Ramos (cell line): ENCODE measurements around the gene OR2D3.
"Not testable (repeated sequence)": the region's sequence is repeated elsewhere in the genome, so short reads cannot be mapped to it uniquely, and the experiment has no call there.

Source experiments
- in situ Hi-C: fragments of 300-500 bp; cut with MboI; formaldehyde crosslinking; loops from one replicate; pipeline ENCODE4 v1.14.3; 2022; ENCODE audit warnings: low sequenced_read_pairs; ENCODE audit not compliant: unreplicated experiment

Gene OR2D3

GRCh38 chr11:6920702-6921101 is at the start of gene OR2D3:
TSS of gene OR2D3 (plus strand) at chr11:6921002. CDS start at chr11:6921002, 0 bp downstream.
- in situ Hi-C loops, result no loop called here

GRCh38 chr11:6871278-6871677 is 49.5 kb upstream of the OR2D3 start:
- in situ Hi-C loops, result no loop called here

GRCh38 chr11:6875761-6876160 is 45.0 kb upstream of the OR2D3 start:
- in situ Hi-C loops, result no loop called here

GRCh38 chr11:6876325-6876724 is 44.5 kb upstream of the OR2D3 start, which contains the start of gene OR10A4:
TSS of gene OR10A4 (plus strand) at chr11:6876625. CDS start at chr11:6876648, 23 bp downstream.
- in situ Hi-C loops, result no loop called here

- in situ Hi-C loops, result no loop called here
Measured at GRCh38 chr11:6876914-6877313, 43.9 kb upstream of the OR2D3 start.

- in situ Hi-C loops, result no loop called here
Measured at GRCh38 chr11:6882751-6883150, 38.1 kb upstream of the OR2D3 start.

GRCh38 chr11:6887711-6888110 is 33.1 kb upstream of the OR2D3 start:
- in situ Hi-C loops, result not testable (repeated sequence)

- in situ Hi-C loops, result no loop called here
Measured at GRCh38 chr11:6888830-6889229, 32.0 kb upstream of the OR2D3 start.

- in situ Hi-C loops, result no loop called here
Measured at GRCh38 chr11:6889835-6890234, 31.0 kb upstream of the OR2D3 start.

- in situ Hi-C loops, result no loop called here
Measured at GRCh38 chr11:6892400-6892799, 28.4 kb upstream of the OR2D3 start, which contains the start of gene OR2D2. TSS of gene OR2D2 (minus strand) at chr11:6892500. CDS start at chr11:6892500, 0 bp downstream.

GRCh38 chr11:6894097-6894496 is 26.7 kb upstream of the OR2D3 start:
- in situ Hi-C loops, result no loop called here

GRCh38 chr11:6895010-6895409 is 25.8 kb upstream of the OR2D3 start:
- in situ Hi-C loops, result no loop called here

- in situ Hi-C loops, result no loop called here
Measured at GRCh38 chr11:6898911-6899310, 21.9 kb upstream of the OR2D3 start.

GRCh38 chr11:6900327-6900999 is 20.3 kb upstream of the OR2D3 start:
- in situ Hi-C loops, result no loop called here

- in situ Hi-C loops, result not testable (repeated sequence)
Measured at GRCh38 chr11:6904804-6905203, 16.0 kb upstream of the OR2D3 start.

- in situ Hi-C loops, result no loop called here
Measured at GRCh38 chr11:6911378-6911777, 9.4 kb upstream of the OR2D3 start.

- in situ Hi-C loops, result no loop called here
Measured at GRCh38 chr11:6911948-6912347, 8.9 kb upstream of the OR2D3 start.

GRCh38 chr11:6919698-6920097 is 1.1 kb upstream of the OR2D3 start:
- in situ Hi-C loops, result no loop called here

GRCh38 chr11:6925007-6925577 is 4.3 kb downstream of the OR2D3 start:
- in situ Hi-C loops, result no loop called here

GRCh38 chr11:6925636-6926207 is 4.9 kb downstream of the OR2D3 start:
- in situ Hi-C loops, result no loop called here

GRCh38 chr11:6926208-6927029 is 5.6 kb downstream of the OR2D3 start, which contains the start of gene ZNF215:
TSS of gene ZNF215 (plus strand) at chr11:6926426. CDS start at chr11:6932273, 5,847 bp downstream.
- in situ Hi-C loops, result no loop called here
